Hematopoietic multipotent progenitor cell treated with erythropoietin and hydrocortisone succinate and interleukin-3 and kit ligand, for 17 days (in vitro differentiated cells): ENCODE measurements around the gene ADD3.
A peak's percentile ranks its signal among the peaks of the same experiment; 100 is the strongest.

Experiments
- DNase-seq: peaks from one replicate; pipeline ENCODE4 v3.0.0-alpha.2; 2015; ENCODE audit warnings: low spot score

ADD3 gene

DNA sequence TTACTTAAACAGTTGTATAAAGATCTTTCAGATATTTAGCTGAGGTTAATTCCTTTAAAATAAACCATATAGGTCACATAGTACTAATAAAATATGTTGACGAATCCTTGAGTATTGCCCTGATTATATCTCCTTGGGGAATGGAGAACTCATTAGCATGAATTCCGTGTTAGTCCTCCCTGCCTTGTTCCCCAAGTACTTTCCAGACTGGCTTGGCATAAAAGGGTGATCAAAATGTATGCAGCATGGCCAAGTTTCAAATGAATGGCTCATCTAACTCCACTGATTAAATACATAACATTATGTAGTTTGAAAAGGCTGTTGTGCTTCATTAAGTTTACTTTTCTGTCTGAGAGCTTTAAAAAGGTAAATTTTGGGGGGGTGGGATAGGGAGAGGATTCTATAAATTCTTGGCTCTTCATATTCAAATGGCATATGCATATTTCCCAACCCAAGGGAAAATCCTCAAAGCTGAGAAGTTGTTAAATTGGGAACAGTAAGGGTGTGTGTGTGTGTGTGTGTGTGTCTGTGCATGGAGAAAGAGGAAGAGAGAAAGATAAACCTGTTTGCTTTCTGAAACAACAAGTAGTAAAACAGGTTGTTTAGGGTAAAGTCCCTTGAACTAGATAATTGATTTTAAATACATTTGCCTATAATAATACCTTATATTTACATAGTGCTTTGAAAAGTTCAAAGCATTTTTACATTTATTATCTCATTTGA lies 4.8 kb upstream of the ADD3 start:
- no peak for DNase-seq

DNA sequence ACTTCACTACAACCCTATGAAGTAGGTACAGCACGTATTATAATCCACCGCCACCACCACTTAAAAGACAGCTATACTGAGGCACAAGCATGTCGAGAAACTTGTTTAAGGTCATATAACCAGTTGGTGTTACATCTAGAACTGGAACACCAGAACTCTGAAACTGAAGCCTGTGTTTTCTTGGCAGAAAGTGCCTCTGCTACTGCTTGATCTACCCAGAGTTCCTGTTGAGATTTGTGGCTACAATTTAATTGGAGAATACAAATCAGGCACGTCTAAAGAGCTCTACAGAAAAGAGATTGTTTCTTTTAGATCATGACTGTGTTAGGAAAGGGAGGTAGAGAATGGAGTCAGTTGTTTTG lies 4.3 kb upstream of the ADD3 start:
- DNase-seq: no peak

DNA sequence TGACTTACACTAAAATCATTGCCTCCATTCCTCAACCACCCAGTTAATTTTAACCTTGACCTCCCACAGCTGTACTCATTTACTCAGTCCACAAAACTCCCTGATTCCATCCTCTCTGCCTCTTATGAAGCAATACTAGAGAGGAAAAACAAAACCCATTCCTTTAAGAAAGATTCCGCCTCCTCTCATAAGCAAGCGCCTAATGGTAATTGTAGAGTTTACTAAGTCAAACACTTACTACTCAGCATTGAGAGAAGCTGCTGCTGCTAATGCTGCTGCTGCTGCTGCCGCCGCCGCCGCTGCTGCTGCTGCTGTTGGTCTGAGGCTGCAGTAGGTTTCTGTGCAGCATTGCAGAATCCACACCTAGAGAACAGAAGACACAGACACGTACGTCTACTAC lies 2.1 kb upstream of the ADD3 start:
- DNase-seq: no peak

DNA sequence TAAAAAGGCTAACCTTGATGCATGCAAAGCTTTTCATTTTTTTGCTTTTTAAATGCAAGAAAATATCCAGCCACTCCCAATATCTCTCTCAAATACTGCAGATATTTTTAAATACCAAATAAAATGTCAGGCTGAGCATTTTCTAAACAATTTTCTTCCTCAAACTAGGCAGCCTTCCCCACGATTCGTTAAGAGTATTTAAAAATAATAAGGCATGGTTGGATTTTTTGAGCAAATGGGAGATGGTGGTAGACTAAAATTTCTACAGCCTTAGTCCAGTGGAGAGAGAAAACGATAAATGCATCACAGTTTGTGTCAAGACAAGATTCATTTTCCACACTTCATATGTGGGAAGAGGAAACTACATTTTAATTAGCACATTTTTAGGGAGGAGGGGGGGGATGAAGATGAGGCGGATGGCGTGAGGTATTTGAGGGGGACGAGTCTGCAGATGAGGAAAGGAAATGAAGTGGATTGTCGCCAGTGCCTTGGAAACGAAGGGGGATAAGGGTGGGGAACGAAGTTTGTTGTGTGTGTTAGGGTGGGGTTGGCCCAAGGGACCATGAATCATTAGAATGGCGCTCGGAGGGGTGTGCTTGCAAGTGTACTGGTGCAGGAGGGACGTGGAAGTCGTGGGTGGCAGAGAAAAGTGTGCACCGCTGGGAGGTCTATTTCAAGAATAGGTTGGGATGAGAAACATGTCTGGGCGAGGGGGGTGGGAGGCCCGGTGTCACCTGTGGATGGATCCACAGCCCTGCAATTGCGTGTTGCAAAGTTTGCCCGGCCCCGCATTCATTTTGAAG lies 1.2 kb upstream of the ADD3 start:
- DNase-seq: no peak

DNA sequence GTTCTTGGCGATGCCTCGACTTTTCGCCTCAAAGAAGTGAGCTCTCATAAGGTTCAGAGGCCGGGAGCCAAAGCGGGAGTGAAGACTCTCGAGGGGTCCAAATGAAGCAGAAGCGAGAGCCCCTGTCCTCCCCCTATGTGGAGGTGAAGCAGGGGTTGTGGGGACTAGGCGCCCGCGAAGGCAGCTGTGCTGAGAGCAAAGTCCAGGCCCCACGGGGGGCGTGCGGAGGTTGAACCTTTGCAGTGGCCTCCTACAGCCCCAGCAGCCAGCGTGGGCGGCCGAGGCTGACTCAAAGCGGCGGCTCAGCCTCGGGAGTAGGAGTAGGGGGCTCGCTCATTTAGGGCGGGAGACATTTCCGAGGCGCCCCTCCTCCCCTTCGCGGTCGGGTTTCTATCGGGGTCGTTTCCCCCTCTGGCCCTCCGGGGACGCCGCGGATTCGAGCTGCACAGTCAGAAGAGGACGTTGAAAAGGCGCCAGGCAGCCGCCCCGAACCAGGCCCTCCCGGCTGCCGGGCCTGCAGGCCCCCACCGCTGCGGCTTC lies 553 bp upstream of the ADD3 start:
- no peak for DNase-seq

DNA sequence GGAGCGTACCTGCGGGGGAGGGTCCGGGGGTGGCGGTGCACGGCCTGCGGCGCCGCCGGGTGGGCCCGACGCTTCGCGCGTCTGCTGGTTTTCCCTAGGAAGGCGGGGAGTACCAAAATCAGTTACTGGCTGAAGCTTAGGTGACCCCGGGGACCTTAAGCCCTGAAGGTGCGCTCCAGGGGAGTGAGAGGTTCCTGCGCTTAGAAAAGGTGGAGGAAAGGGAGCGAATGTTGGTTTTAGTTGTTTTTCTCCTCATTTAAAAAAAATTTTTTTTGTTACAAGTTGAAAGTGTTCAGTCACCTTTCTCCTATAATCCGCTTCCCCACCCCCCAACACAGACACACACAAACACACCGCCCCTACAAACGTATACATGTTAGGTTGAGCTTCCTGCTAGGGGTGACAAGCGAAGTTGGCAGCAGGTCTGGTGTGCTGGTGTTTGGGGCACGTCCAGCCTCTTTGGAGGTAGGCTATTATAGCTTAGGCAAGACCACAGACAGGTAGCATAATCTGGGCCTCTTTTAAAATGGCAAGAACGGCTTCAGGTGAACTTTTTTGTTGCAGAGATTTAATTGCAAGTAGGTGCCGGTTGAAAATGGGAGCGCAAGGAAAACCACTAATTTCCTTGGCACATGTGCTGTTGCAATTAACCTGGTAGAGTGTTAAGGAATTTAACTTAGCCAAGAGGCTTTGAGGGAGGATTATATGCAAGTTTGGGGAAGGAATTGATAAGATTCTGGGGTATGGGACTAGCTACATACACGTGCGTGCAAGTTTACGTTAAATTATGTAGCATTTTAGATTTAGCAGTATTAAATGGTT lies 945 bp downstream of the ADD3 start:
- DNase-seq: peak; percentile 27

DNA sequence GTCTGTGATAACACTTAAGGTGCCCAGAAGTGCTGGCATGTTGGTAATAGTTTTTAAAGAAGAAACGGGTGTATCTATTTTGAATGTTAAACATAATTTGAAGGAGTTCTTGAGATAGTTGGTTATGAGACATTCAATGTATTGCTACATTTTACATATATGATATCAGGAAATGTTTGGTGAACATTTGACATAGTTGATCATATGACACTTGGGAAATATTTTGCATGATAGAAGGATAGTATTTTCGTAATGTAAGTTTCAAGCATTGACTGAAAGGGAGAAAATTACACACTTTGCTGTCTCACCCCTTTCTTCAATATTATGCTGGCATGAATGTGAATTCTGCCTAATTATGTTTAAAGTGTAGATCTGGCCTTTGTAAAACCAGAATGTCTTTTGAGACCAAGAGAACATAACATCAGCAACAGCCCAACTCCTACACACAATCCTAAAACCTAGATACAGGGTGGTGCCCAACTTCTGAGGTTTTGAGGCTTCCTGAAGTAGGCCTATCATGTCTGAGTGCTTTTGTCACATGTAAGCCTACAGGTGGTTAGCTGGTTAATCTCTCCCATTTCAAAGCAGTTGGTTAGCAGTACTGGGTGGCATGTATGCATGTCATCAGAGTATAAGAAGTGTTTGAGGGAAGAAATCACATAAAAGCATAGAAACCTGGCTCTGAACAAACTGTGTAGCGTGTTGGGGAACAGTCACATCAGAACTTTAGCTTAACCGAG lies 2.1 kb downstream of the ADD3 start:
- DNase-seq: peak; percentile 20

DNA sequence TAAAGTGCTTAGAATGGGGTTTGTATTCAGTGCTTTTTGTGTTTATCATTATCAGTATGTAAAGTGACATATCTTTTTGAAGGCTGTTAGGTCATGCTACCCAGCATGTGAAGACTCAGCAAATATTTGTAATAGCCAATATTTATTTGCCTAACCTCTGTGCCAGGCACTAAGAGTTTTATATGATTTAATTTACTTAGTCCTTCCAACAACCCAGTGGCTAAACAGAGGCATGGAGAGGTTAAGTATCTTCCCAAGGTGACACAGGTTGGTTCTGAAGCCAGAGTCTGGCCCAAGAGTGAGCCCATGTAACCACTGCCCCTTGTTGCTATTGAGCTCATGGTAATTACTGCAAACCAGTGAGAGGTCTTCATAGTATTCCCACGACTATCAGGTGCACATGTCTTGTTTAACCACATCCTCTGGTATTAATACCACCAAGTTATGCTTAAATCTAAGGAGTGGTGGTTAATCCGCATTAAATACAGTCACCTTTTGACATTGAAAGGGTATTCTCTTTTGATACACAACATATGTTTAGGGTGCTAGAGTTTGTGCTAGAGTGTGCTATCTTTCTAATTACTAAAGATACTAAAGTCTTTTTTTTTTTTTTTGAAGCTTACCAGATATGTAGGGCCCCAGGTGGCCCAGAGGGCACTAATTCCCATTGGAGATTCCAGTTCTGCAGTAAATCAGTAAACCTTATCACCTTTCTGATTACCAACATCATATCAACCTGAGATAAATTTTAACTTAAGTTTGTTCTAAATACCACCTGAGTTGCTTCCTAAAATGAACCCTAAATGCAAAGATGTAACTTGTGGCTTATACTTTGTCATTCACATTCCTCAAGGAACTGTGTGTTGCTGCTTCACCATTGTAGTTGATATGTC lies 2.9 kb downstream of the ADD3 start:
- no peak for DNase-seq

DNA sequence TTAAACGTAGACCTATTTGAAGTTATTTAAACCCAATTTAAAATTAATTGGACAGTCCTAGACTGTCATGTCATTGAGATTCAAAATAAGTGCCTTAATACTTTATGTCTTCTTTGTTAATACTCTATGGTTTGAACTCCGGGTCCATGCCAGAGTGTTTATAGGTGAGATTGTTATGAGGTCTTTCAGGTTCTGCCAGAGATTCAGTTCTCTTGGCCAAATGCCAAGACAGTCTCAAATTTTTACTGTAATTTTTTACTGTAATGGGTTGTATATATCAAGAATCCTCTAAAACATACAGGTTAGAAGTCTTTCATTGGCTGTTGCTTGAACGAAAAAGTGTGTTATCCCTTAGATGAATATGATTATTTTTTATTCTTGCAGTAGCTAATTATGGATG lies 3.9 kb downstream of the ADD3 start:
- no peak for DNase-seq

DNA sequence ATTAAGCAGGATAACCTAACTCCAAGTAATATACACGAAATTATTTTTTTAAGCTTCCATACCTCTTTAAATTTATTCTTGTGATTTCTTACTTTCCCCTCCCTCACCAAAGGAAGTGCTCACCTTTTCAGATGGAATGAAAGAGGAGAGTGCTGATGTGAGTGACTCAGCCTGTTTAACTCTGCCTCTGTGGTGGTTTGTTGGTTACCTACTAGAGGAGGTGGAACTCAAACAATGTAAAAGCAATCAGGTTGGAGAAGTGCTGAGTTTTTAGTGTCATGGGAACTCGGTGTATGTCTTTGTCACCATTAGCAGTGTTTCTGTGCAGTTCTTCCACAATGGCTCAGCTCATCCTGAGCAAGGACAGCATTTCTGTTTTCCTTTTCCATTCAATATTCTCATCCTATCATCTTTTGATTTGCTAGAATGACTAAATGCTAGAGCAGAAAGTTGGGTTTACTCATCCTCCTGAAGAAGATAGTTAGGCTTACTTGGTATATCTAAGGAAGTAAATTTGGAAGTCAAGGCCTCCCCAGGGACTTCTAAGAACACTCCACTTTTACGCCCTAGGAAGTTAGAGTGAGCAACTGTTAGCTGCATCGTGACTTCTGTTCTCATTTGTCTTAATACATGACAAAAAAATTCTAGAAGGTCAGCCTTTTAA lies 6.0 kb downstream of the ADD3 start:
- no peak for DNase-seq

DNA sequence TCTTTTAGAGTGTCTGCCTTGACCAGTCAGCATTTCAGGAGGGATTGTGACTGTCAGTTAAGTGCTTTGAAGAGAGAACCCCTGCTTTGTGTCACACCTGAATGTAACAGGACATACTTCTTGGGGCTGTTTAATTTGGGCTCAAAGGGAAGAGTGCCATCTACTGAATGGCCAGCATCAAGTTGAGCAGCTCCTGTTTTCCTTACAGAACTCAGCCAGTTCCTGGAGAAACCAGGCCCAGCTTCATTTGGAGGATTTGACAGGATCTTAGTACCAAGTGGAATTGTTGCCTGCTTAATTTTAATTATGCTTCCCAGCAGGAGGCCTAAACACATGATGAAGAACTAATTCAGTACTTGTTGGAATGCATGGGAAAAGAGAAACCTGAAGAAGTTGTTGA lies 8.3 kb downstream of the ADD3 start:
- DNase-seq: no peak

DNA sequence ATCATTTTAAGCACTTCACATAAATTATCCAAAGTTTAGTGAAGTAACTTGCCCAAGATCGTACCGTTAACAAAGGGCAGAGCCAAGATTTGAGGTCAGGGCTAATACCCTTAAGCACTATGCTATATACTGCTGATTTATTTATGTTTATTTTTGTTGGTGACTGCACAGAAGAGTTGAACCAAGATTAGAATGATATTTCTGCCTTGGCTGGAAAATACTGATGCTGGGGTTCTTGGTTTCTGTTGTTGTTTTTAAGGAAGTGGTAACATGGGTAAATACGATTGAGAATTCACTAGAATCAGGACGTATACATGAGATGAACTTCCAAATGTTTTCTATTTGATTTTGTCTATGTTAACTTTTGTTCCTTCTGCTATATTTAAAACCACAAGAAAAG lies 9.3 kb downstream of the ADD3 start:
- DNase-seq: no peak

DNA sequence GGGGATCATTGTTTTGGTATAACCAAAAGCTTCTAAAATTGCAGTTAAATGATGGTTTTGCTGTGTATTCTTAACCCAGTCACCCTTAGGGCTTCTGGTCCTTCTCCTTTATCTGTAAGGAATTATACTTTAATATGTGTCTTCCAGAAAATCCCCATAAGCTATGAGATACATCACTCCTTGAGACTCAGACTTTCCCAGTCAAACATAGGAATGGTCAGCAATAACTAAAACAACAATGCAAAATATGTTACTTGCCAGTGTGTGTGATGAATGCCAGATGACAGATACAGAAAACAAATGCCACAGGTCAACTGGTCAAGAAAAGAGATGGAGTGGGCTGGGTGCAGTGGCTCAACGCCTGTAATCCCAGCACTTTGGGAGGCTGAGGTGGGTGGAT lies 10.1 kb downstream of the ADD3 start:
- DNase-seq: no peak

DNA sequence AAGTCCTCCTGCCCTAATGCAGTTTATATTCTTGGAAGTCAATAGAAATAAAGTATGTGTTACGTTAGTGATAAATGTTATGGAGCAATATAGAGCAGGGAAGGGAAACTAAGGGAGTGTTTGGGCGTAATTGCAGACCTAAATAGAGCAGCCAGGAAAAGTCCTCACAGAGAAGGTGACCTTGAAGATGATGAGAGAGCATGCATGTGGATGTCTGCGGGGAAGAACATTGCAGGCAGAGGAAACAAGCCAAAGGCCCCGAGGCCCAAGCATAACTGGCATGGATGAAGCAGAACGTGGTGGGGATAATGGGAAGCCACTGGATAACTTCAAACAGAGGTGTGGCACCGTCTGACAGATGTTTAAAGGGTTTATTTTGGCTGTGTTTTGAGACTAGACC lies 12.5 kb downstream of the ADD3 start:
- DNase-seq: no peak

DNA sequence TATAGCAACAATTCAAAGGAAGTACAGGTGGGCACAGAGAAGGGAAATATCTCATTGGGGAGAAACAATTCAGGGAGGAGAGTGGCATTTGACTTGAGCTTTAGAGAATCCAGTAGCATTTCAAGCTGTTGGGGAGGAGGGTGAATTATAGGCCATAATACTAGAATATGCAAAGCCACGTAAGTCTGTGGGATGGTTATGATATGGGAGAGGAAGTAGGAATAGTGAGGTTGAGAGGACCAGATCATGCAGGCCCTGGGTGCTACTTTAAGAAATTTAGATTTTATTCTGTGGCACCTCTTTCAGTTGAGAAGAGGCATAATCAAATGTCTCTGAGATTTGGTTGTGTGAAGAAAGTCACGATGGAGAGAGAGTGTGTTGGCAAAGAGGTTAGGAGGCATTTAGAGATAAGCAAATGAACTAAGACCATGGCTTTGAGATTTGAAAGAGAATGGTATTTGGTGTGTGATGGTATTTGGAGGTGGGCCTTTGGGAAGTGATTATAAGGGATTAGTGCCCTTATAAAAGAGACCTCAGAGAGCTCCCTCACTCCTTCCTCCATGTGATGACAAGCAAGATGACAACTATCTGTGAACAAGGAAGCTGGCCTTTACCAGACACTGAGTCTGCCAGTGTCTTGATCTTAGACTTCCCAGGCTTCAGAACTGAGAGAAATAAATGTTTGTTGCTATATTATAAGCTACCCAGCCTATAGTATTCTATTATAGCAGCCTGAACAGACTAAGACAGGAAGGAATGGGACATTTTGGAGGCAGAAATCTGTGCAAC lies 15.1 kb downstream of the ADD3 start:
- no peak for DNase-seq

DNA sequence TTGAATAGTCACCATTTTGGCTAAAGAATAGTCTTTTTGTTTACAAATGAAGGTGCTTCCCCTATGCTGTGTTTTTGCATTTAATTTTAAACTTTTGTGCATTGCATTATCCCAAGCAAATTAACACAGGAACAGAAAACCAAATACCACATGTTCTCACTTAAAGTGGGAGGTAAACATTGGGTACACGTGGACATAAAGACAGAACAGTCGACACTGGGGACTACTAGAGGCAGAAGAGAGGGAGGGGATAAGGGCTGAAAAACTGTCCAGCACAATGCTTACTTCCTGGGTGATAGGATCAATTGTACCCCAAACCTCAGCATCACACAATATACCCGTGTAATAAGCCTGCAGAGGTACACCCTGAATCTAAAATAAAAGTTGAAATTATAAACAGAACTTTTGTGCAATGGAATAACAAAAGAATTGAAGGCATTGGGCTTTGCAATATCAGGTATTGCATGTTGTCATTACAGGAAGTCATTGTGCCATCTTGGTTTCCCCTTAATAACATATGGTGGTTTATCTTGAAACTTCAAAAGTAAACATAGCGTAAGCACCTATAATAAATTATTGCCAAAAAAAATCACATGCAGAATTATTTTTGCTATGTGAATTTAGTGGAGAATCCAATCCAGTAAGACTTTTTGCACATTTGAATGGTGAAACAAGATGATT lies 16.1 kb downstream of the ADD3 start:
- no peak for DNase-seq

DNA sequence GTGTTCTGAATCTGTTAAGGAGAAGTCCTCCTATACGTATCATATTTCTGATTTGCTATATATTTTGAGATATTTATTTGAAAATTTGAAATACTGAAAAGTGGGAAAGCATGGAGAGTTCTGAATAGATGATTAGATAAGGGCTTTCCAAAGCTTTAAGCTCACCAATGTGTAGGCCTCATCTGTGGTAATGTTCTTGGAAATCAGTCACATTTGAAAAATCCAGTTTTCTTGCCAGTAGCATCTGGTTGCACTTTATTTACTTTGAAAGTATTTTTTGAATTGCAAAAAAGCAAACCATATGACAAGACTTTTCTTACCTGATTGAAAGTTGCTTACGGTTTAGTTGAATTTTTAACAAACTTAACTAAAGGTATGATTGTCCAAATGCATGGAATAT lies 21.7 kb downstream of the ADD3 start:
- DNase-seq: no peak

DNA sequence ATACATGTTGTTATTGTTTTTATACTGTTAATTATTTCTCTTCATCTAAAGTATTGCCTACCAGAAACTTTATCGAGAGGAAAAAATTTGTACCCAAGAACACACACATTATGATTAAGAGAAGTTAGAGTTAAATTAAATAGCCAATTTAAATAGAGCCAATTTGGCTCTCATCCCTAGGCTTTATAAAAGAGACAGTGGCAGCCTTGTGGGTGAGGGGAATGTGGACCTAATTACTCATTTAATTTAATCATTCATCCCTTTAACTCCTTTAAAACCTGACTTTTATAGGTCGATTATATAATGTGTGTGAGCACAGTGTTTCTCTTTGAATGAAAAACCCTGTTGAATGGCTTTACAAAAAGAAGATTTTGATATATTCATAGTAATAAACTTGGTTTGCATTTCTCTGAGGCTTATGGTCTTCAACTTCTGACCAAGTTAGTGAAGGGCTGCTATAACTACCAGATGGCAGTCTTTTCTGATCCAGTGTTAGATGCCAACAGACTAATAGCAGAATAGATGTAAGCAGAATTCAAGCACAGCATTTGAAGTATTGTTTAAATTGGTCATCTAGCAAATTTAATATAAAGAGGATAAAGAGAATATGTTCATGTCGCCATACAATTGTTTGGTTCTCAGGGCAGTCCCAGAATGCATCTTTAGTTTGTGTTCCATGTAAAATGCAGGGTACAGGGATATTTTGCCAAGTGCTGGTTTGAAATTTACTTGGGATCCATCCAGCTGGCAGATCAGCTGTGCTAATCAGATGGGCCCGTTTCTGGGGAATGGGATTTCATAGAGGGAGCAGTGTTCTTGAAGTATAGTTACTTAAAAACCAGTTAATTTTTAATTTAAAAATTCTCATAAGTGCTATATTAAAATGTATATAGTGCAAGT lies 25.3 kb downstream of the ADD3 start:
- DNase-seq: no peak
